Frontal cortex (tissue), 4 donors: ENCODE measurements around the gene DNAH17. TPM values are rescaled to one million over a fixed set of nuclear protein-coding genes. Genes with fewer than 3 reads are reported as not detected.

Experiments used
- DNase-seq, 2 donors: peaks; one replicate each; pipeline ENCODE4 v3.0.0; 2012; ENCODE audit warnings: low spot score in 2 of 2
- FAIRE-seq: peaks from 2 replicates; lab custom pipeline; 2012; peaks lifted over from hg19 to GRCh38; lab: Jason Lieb, UNC
- total RNA-seq: library from RNA; depleted of rRNA; stranded (reverse); fragments of >200 nt; gene quantifications from one replicate; pipeline ENCODE4 v1.2.3, GENCODE V29; 2014
- donor health status: control.
- donor health status: control.
- donor health status: control.

The DNAH17 gene
- total RNA-seq, 1 donor from 2014 or later: under 0.01 TPM

GRCh38 chr17:78409191-78409928 lies 167.8 kb downstream of the DNAH17 start:
- FAIRE-seq (no peak), DNase-seq (no peak)

GRCh38 chr17:78408476-78409050 lies 168.6 kb downstream of the DNAH17 start:
- FAIRE-seq (no peak), DNase-seq (no peak)

GRCh38 chr17:78407387-78408000 lies 169.7 kb downstream of the DNAH17 start:
- DNase-seq (no peak), FAIRE-seq (no peak)

- DNase-seq (no peak), FAIRE-seq (no peak)
Measured at GRCh38 chr17:78406920-78407319, 170.3 kb downstream of the DNAH17 start.

- FAIRE-seq (no peak), DNase-seq (no peak)
Measured at GRCh38 chr17:78406396-78406795, 170.8 kb downstream of the DNAH17 start.

GRCh38 chr17:78403822-78404221 lies 173.4 kb downstream of the DNAH17 start:
- DNase-seq (no peak), FAIRE-seq (no peak)

- DNase-seq (no peak), FAIRE-seq (no peak)
Measured at GRCh38 chr17:78401891-78402290, 175.3 kb downstream of the DNAH17 start.

GRCh38 chr17:78401246-78401645 lies 175.9 kb downstream of the DNAH17 start:
- FAIRE-seq (no peak), DNase-seq (no peak)

- FAIRE-seq (no peak), DNase-seq (no peak)
Measured at GRCh38 chr17:78400581-78401240, 176.5 kb downstream of the DNAH17 start.

- DNase-seq (no peak), FAIRE-seq (no peak)
Measured at GRCh38 chr17:78399693-78400144, 177.5 kb downstream of the DNAH17 start.

GRCh38 chr17:78399028-78399692 lies 178.0 kb downstream of the DNAH17 start:
- FAIRE-seq (no peak), DNase-seq (no peak)

- no peak for DNase-seq
- no peak for FAIRE-seq
Measured at GRCh38 chr17:78398390-78398789, 178.8 kb downstream of the DNAH17 start.

GRCh38 chr17:78397681-78398101 lies 179.5 kb downstream of the DNAH17 start:
- DNase-seq (no peak), FAIRE-seq (no peak)

- no peak for FAIRE-seq
- DNase-seq: no peak
Measured at GRCh38 chr17:78396441-78397337, 180.5 kb downstream of the DNAH17 start.

GRCh38 chr17:78395155-78395554 lies 182.0 kb downstream of the DNAH17 start:
- FAIRE-seq: no peak
- DNase-seq: no peak

- no peak for DNase-seq
- no peak for FAIRE-seq
Measured at GRCh38 chr17:78394209-78394608, 183.0 kb downstream of the DNAH17 start.

GRCh38 chr17:78393575-78393974 lies 183.6 kb downstream of the DNAH17 start:
- FAIRE-seq: no peak

GRCh38 chr17:78392295-78392694 lies 184.9 kb downstream of the DNAH17 start:
- DNase-seq: no peak
- no peak for FAIRE-seq

More at GRCh38 chr17:78393575-78393974, 183.6 kb downstream of the DNAH17 start:
- DNase-seq: no peak

GRCh38 chr17:78391843-78392242 lies 185.4 kb downstream of the DNAH17 start:
- DNase-seq (no peak), FAIRE-seq (no peak)
